Measurements from ENCODE around the gene IFNGR1.

The IFNGR1 gene

DNA sequence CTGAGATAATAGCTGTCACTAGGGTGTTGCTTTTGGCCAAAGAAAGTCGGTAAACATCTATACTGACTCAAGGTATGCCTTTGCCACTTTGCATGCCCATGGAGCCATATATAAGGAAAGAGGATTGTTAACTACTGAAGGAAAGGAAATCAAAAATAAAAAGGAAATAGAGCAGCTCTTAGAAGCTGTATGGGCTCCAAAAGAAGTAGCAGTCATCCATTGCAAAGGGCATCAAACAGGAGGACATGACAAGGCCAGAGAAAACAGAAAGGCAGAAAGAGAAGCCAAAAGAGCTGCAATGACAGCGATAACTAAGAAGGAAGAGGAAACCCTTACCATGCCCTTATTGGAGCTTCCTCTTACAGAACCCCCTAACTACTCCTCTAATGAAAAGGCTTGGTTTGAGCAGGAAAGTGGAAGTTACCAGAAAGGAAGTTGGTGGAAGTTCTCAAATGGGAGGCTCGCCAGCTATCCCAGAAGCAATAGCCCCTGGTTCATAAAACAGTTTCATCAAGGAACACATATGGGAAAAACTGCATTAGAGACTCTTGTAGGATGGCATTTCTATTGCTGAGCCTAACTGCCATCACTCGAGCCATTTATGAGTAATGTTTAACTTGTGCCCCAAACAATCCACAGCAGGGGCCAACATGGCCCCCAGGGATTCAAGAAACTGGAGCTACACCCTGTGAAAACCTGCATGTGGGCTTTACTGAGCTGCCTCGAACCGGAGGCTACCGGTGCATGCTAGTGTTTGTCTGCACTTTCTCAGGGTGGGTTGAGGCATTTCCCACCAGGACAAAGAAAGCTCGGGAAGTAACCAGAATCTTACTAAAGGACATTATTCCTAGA lies 52.7 kb downstream of the IFNGR1 start:
- WGBS (ENCODE audit: insufficient coverage): 75% methylated on average over 7 of the region's 8 CpGs
- Histone ChIP-seq H3K27ac (ENCODE audit: insufficient read depth in 1 of 2, low read depth in 1 of 2, low read length in 2 of 2, poor library complexity in 1 of 2, severe bottlenecking in 2 of 2) (no peak overlapping the region), H3K9me3 (ENCODE audit: control extremely low read depth in 1 of 5, control insufficient read depth in 4 of 5, insufficient read depth in 2 of 5, low read depth in 1 of 5, low read length in 4 of 5) (peaks cover 0 to 57% (median 21%) of the 10 kb centered on the region in 5 experiments), H3K4me3 (ENCODE audit: control insufficient read depth in 1 of 7, extremely low read depth in 1 of 7, insufficient read depth in 4 of 7, low read depth in 2 of 7, low read length in 6 of 7) (no peak overlapping the region), H3K36me3 (ENCODE audit: control insufficient read depth in 4 of 4, insufficient read depth in 4 of 4, low read length in 3 of 4) (no peaks in the 10 kb centered on the region), H3K4me1 (ENCODE audit: control extremely low read depth in 1 of 4, control insufficient read depth in 4 of 4, insufficient read depth in 4 of 4, low read length in 3 of 4) (peaks cover 0 to 21% (median 8%) of the 10 kb centered on the region in 4 experiments), H3K27me3 (replicated peaks in 2 of 5; ENCODE audit: control insufficient read depth in 4 of 5, insufficient read depth in 5 of 5, low read length in 4 of 5) (peaks cover 0 to 27% (median 7%) of the 10 kb centered on the region in 5 experiments)
- ChIA-PET CTCF (interaction anchor here (1.0 to 1.7 kb wide), 5 partner anchors 9 to 89 kb away, joined by 3 to 4 read pairs (median 3); no protein-coding TSS in a partner anchor), POLR2A (interaction anchor here (0.6 kb wide), 1 partner anchor 449 kb away, joined by 3 read pairs; no protein-coding TSS in a partner anchor)
- DNase-seq: peak in 2 of 3 donors; percentile 29 to 36

DNA sequence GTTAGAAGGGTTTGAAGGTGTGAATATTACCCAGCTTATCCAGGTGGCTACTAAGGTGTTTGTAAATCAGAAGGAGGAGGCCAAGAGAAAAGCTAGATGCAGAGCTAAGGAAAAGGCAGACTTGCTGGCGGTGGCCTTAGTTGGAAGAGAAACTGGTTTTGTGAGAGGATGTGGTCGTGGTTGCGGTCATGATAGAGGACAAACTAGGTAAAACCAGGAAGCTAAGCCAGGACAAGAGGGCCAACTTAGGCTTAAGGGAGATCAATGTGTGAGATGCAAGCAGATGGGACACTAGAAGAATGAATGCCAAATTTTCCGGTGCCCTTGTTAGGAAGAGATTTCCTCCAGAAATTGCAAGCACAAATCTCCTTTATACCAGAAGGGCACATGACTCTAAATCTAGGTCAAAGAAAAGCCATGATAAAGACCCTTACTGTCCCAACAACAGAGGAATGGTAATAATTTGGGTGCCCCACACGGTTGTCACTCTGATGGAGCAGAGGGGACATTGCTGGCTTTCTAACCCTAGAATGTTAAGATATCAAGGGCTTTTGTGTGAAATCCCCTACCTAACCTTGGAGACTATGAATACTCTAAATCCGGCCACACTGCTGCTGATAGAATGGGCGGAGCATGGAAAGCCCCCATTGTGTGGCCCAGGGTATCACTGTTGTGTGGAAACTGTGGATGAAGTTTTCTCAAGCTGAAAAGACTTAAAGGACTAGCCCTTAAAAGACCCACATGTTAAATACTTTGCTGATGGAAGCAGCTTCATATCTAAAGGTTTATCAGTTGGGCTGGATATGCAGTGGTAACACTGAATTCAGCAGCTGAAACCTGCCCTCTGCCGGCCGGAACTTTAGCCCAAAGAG lies 53.6 kb downstream of the IFNGR1 start:
- peaks cover 0 to 21% (median 8%) of the 10 kb centered on the region in 4 experiments for H3K4me1 ChIP-seq (ENCODE audit: control extremely low read depth in 1 of 4, control insufficient read depth in 4 of 4, insufficient read depth in 4 of 4, low read length in 3 of 4)
- no peaks in the 10 kb centered on the region for H3K36me3 ChIP-seq (ENCODE audit: control insufficient read depth in 4 of 4, insufficient read depth in 4 of 4, low read length in 3 of 4)
- CTCF ChIA-PET: interaction anchor here (1.0 to 1.5 kb wide), 3 partner anchors 10 to 88 kb away, joined by 3 read pairs; no protein-coding TSS in a partner anchor
- peak; percentile 54 to 86 (median 84) for DNase-seq
- 62% methylated on average over 8 of the region's 9 CpGs for WGBS (ENCODE audit: insufficient coverage)
- no peak overlapping the region for H3K4me3 ChIP-seq (ENCODE audit: control insufficient read depth in 1 of 7, extremely low read depth in 1 of 7, insufficient read depth in 4 of 7, low read depth in 2 of 7, low read length in 6 of 7)
- POLR2A ChIA-PET: interaction anchor here (0.6 kb wide), 1 partner anchor 448 kb away, joined by 3 read pairs; no protein-coding TSS in a partner anchor
- peaks cover 0 to 35% (median 13%) of the 10 kb centered on the region in 5 experiments for H3K27me3 ChIP-seq (replicated peaks in 2 of 5; ENCODE audit: control insufficient read depth in 4 of 5, insufficient read depth in 5 of 5, low read length in 4 of 5)
- no peak overlapping the region for H3K27ac ChIP-seq (ENCODE audit: insufficient read depth in 1 of 2, low read depth in 1 of 2, low read length in 2 of 2, poor library complexity in 1 of 2, severe bottlenecking in 2 of 2)
- peaks cover 0 to 50% (median 21%) of the 10 kb centered on the region in 5 experiments for H3K9me3 ChIP-seq (ENCODE audit: control extremely low read depth in 1 of 5, control insufficient read depth in 4 of 5, insufficient read depth in 2 of 5, low read depth in 1 of 5, low read length in 4 of 5)

DNA sequence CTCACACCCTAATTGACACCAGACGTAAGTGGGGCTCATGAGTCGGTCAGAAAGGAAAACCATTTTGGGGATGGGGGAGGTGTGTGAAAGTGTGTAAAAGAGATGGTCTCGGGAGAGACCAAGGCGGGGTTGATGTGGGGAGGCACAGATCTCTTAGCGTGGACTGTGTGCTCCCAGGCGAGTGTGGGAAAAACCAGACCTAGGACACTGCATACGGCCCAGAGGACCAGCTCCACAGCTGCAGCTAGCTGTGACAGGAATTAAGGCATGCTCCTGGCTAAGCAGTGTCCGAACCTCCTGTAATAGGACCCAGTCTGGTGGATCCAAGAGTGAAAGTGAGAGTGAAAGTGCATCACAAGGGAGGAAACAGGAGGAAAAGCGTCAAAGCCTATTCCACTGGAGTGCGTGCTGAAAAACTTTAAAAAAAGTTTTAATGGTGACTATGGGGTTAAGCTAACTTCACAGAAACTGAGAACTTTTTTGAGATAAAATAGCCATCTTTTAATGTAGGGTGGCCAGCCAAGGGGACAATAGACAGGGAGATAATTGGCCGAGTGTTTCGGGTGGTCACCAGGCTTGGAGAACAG lies 55.4 kb downstream of the IFNGR1 start:
- whole genome bisulfite sequencing (ENCODE audit: insufficient coverage): 100% methylated on average over 10 of the region's 12 CpGs
- CTCF ChIA-PET: no interaction called here
- no peak overlapping the region for H3K4me3 ChIP-seq (ENCODE audit: control insufficient read depth in 1 of 7, extremely low read depth in 1 of 7, insufficient read depth in 4 of 7, low read depth in 2 of 7, low read length in 6 of 7)
- H3K27ac ChIP-seq (ENCODE audit: insufficient read depth in 1 of 2, low read depth in 1 of 2, low read length in 2 of 2, poor library complexity in 1 of 2, severe bottlenecking in 2 of 2): no peak overlapping the region
- peaks cover 0 to 35% (median 21%) of the 10 kb centered on the region in 5 experiments for H3K9me3 ChIP-seq (ENCODE audit: control extremely low read depth in 1 of 5, control insufficient read depth in 4 of 5, insufficient read depth in 2 of 5, low read depth in 1 of 5, low read length in 4 of 5)
- no peaks in the 10 kb centered on the region for H3K36me3 ChIP-seq (ENCODE audit: control insufficient read depth in 4 of 4, insufficient read depth in 4 of 4, low read length in 3 of 4)
- peaks cover 0 to 21% (median 8%) of the 10 kb centered on the region in 4 experiments for H3K4me1 ChIP-seq (ENCODE audit: control extremely low read depth in 1 of 4, control insufficient read depth in 4 of 4, insufficient read depth in 4 of 4, low read length in 3 of 4)
- peaks cover 0 to 51% (median 25%) of the 10 kb centered on the region in 5 experiments for H3K27me3 ChIP-seq (replicated peaks in 2 of 5; ENCODE audit: control insufficient read depth in 4 of 5, insufficient read depth in 5 of 5, low read length in 4 of 5)
- POLR2A ChIA-PET: no interaction called here
- DNase-seq: no peak

DNA sequence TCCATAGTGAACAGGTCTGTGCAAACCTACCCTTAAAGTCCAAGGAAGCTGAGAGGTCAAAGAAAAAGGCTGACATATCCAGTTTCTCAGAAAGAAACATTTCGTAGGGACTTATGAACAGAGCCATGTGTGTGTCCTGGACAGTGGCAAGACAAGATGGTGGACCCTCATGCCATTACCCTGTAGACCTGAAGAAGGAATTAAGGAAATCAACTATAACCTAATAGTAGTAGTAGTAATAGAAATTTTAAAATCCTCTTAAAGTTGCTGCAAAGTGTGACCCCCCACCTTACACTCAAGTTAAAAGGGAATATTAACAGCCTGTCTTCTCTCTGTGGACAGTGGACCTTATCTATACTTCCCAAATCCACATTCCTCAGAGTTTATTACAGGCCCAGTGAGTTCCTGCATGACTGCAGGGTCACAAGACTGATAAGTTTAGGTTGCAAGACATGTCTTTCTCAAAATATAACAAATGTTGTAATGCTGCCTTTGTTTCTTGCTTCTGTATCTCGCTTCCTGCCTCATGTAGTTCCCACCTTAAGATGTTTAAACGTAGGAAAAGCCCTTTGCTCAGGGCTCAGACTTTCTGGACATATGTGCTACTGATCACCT lies 56.4 kb downstream of the IFNGR1 start:
- H3K4me1 ChIP-seq (ENCODE audit: control extremely low read depth in 1 of 4, control insufficient read depth in 4 of 4, insufficient read depth in 4 of 4, low read length in 3 of 4): peaks cover 2 to 21% (median 8%) of the 10 kb centered on the region in 4 experiments
- no peak overlapping the region for H3K27ac ChIP-seq (ENCODE audit: insufficient read depth in 1 of 2, low read depth in 1 of 2, low read length in 2 of 2, poor library complexity in 1 of 2, severe bottlenecking in 2 of 2)
- ChIA-PET POLR2A (no interaction called here), CTCF (no interaction called here)
- no peaks in the 10 kb centered on the region for H3K36me3 ChIP-seq (ENCODE audit: control insufficient read depth in 4 of 4, insufficient read depth in 4 of 4, low read length in 3 of 4)
- H3K27me3 ChIP-seq (replicated peaks in 2 of 5; ENCODE audit: control insufficient read depth in 4 of 5, insufficient read depth in 5 of 5, low read length in 4 of 5): peaks cover 0 to 61% (median 35%) of the 10 kb centered on the region in 5 experiments
- WGBS (ENCODE audit: insufficient coverage): 100% methylated on average over 3 of the region's 3 CpGs
- H3K4me3 ChIP-seq (ENCODE audit: control insufficient read depth in 1 of 7, extremely low read depth in 1 of 7, insufficient read depth in 4 of 7, low read depth in 2 of 7, low read length in 6 of 7): no peak overlapping the region
- DNase-seq: no peak
- peaks cover 0 to 33% (median 21%) of the 10 kb centered on the region in 5 experiments for H3K9me3 ChIP-seq (ENCODE audit: control extremely low read depth in 1 of 5, control insufficient read depth in 4 of 5, insufficient read depth in 2 of 5, low read depth in 1 of 5, low read length in 4 of 5)

DNA sequence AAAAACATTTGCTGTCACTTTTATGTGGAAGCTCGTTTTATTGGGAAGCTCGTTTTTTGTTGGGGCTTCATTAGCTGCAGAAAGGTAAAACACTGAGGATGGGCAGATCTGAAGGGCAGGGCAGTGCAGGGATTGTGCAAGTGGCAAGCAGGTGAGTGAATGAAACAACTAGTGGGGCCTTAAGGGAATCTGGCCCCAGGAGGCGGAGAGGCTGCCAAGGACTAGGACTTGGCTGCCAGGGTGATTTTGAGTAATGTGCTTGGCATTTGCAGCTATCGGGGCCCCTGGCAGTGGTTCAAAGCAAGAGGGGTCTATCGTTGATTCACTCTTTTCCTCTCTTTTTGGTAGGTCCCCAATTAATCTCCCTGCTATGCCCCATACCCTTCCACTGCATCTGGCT lies 57.2 kb downstream of the IFNGR1 start:
- CTCF ChIA-PET: no interaction called here
- 100% methylated on average over 4 of the region's 5 CpGs for WGBS (ENCODE audit: insufficient coverage)

DNA sequence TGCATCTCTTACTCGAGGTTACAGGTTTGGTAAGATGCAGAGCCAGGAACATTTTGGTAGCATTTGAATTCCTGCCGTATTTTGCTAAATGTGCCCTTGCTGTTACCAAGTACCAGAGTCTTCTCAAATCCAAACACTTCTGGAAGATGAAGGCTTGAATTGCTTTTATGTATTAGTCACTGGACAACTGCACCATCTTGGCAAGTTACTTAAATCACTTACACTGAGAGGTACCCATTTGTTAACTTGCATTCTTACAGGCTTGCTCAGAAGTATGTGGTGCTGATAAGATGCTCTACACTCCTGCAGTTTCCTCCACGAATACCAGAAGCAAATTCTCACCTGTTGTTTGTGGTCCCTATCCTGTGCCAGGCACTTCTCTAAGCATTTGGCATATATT lies 58.4 kb downstream of the IFNGR1 start:
- Histone ChIP-seq H3K4me3 (ENCODE audit: control insufficient read depth in 1 of 7, extremely low read depth in 1 of 7, insufficient read depth in 4 of 7, low read depth in 2 of 7, low read length in 6 of 7) (no peak overlapping the region), H3K9me3 (ENCODE audit: control extremely low read depth in 1 of 5, control insufficient read depth in 4 of 5, insufficient read depth in 2 of 5, low read depth in 1 of 5, low read length in 4 of 5) (peaks cover 0 to 24% (median 19%) of the 10 kb centered on the region in 5 experiments), H3K36me3 (ENCODE audit: control insufficient read depth in 4 of 4, insufficient read depth in 4 of 4, low read length in 3 of 4) (no peaks in the 10 kb centered on the region), H3K27ac (ENCODE audit: insufficient read depth in 1 of 2, low read depth in 1 of 2, low read length in 2 of 2, poor library complexity in 1 of 2, severe bottlenecking in 2 of 2) (no peak overlapping the region), H3K4me1 (ENCODE audit: control extremely low read depth in 1 of 4, control insufficient read depth in 4 of 4, insufficient read depth in 4 of 4, low read length in 3 of 4) (peaks cover 8 to 22% (median 15%) of the 10 kb centered on the region in 4 experiments), H3K27me3 (replicated peaks in 2 of 5; ENCODE audit: control insufficient read depth in 4 of 5, insufficient read depth in 5 of 5, low read length in 4 of 5) (peaks cover 0 to 73% (median 43%) of the 10 kb centered on the region in 5 experiments)
- DNase-seq: no peak
- 100% methylated on average over 1 of the region's 3 CpGs for WGBS (ENCODE audit: insufficient coverage)
- ChIA-PET POLR2A (no interaction called here), CTCF (interaction anchor here (0.6 kb wide), 1 partner anchor 472 kb away, joined by 3 read pairs; no protein-coding TSS in a partner anchor)

More for the DNA sequence above, 57.2 kb downstream of the IFNGR1 start:
- POLR2A ChIA-PET: no interaction called here
- Histone ChIP-seq H3K4me3 (ENCODE audit: control insufficient read depth in 1 of 7, extremely low read depth in 1 of 7, insufficient read depth in 4 of 7, low read depth in 2 of 7, low read length in 6 of 7) (no peak overlapping the region), H3K9me3 (ENCODE audit: control extremely low read depth in 1 of 5, control insufficient read depth in 4 of 5, insufficient read depth in 2 of 5, low read depth in 1 of 5, low read length in 4 of 5) (peaks cover 0 to 31% (median 19%) of the 10 kb centered on the region in 5 experiments), H3K4me1 (ENCODE audit: control extremely low read depth in 1 of 4, control insufficient read depth in 4 of 4, insufficient read depth in 4 of 4, low read length in 3 of 4) (peaks cover 2 to 21% (median 8%) of the 10 kb centered on the region in 4 experiments), H3K36me3 (ENCODE audit: control insufficient read depth in 4 of 4, insufficient read depth in 4 of 4, low read length in 3 of 4) (no peaks in the 10 kb centered on the region), H3K27ac (ENCODE audit: insufficient read depth in 1 of 2, low read depth in 1 of 2, low read length in 2 of 2, poor library complexity in 1 of 2, severe bottlenecking in 2 of 2) (no peak overlapping the region), H3K27me3 (replicated peaks in 2 of 5; ENCODE audit: control insufficient read depth in 4 of 5, insufficient read depth in 5 of 5, low read length in 4 of 5) (peaks cover 0 to 68% (median 41%) of the 10 kb centered on the region in 5 experiments)
- no peak for DNase-seq

All from common myeloid progenitor, CD34-positive (primary cell).